Measurements from ENCODE around the gene DDX23. TPM values are rescaled to one million over a fixed set of nuclear protein-coding genes. Genes with fewer than 3 reads are reported as not detected.

Gene DDX23
- total RNA-seq, 1 experiment from 2014 or later: 102 TPM

DNA sequence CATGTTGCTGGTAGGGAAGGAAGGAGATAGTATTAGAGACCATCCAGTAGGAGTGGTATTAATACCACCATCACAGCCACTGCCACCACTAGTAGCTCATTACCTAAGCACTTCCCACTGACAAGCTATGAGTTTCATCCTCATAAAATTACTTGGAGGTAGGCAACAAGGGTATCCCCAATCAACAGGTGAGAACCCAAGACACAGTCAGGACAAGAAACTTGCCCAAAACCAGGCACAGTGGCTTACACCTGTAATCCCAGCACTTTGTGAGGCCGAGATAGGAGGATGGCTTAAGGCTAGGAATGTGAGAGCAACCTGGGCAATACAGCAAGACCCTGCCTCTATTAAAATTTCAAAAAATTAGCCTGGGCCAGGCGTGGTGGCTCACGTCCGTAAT is 68.5 kb downstream of the DDX23 start:
- Histone ChIP-seq H3K4me3 (ENCODE audit: low read length) (no peak overlapping the region), H4K20me1 (ENCODE audit: low read length) (no peaks in the 10 kb centered on the region), H3F3A (ENCODE audit: low read length, unreplicated experiment) (no peaks in the 10 kb centered on the region), H3K27ac (ENCODE audit: low read length) (no peak overlapping the region), H3K9me3 (ENCODE audit: low read length) (no peaks in the 10 kb centered on the region), H3K79me2 (ENCODE audit: low read length) (peaks cover 42% of the 10 kb centered on the region), H3K4me2 (ENCODE audit: low read length) (no peak overlapping the region), H3K36me3 (ENCODE audit: low read depth, low read length) (no peaks in the 10 kb centered on the region), H3K27me3 (ENCODE audit: low read length) (no peaks in the 10 kb centered on the region), H2AFZ (ENCODE audit: low read length) (no peak overlapping the region), H3K9ac (ENCODE audit: low read length) (no peak overlapping the region), H3K4me1 (ENCODE audit: insufficient read depth, low read length) (peaks cover 25% of the 10 kb centered on the region), H3K9me2 (replicated peaks; ENCODE audit: low read length) (no peaks in the 10 kb centered on the region)
- ChIA-PET POLR2A (ENCODE audit: unreplicated experiment) (no interaction called here), CTCF (no interaction called here)
- intact Hi-C loops (cut with micrococcal nuclease): no loop called here
- DNase-seq (no peak), ATAC-seq (no peak)
- TF ChIP-seq EZH2 (IDR thresholded peaks at IDR 0.05; ENCODE audit: low read length, unreplicated experiment) (no peak), EZH2phosphoT487 (IDR thresholded peaks at IDR 0.05; ENCODE audit: borderline replicate concordance, low read length) (no peak)
- TF ChIP-seq, protein P1, sequence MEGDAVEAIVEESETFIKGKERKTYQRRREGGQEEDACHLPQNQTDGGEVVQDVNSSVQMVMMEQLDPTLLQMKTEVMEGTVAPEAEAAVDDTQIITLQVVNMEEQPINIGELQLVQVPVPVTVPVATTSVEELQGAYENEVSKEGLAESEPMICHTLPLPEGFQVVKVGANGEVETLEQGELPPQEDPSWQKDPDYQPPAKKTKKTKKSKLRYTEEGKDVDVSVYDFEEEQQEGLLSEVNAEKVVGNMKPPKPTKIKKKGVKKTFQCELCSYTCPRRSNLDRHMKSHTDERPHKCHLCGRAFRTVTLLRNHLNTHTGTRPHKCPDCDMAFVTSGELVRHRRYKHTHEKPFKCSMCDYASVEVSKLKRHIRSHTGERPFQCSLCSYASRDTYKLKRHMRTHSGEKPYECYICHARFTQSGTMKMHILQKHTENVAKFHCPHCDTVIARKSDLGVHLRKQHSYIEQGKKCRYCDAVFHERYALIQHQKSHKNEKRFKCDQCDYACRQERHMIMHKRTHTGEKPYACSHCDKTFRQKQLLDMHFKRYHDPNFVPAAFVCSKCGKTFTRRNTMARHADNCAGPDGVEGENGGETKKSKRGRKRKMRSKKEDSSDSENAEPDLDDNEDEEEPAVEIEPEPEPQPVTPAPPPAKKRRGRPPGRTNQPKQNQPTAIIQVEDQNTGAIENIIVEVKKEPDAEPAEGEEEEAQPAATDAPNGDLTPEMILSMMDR (conservative IDR thresholded peaks at IDR 0.05; ENCODE audit: low read depth, low read length): no peak
- no TSS peak for BruUV-seq (replicated peaks)

DNA sequence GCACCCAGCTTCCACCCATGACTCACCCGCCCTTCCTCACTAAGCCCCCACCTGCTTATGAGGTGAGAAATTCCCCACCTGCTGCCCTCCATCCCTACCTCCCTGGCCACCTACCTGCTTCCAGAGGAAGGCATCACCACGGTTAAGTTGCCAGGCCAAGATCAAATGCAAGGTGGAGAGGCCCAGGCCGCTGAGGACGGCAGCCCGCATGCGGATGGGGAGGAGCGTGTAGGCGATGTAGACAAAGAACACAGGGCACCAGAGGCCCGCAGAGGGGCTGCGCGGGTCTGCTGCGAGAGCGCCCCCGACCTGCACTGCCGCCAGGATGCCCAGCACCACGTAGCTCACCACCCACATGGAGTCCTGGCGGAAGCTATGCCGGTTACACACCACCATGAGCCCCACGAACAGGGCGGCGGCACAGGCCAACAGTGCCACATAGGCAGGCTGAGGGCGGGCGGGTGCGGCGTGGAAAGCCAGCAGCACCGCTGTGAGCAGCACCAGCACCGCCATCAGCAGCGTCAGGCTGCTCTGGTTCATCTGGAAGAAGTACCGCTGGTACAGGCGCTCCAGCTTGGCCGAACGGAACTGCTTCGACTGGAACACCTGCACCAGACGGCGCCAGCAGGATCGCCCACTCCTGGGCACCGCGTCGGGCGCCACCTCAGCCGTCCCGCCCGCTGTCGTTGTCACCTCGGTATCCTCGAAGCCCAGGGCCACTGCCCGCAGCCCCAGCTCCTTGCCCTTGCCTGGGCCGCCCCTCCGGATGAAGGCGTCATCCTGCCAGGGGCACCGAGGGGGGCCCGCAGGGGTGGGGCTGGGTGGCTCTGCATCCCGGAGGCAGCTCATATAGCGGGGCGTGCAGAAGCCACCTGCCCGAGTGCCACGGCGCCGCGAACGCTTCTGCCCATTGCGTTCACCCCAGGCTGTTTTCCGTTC is 69.2 kb downstream of the DDX23 start:
- no peaks in the 10 kb centered on the region for H3F3A ChIP-seq (ENCODE audit: low read length, unreplicated experiment)
- no peak overlapping the region for H3K27ac ChIP-seq (ENCODE audit: low read length)
- H3K9me3 ChIP-seq (ENCODE audit: low read length): no peaks in the 10 kb centered on the region
- no peaks in the 10 kb centered on the region for H3K27me3 ChIP-seq (ENCODE audit: low read length)
- H2AFZ ChIP-seq (ENCODE audit: low read length): no peak overlapping the region
- TF ChIP-seq, protein P1 (conservative IDR thresholded peaks at IDR 0.05; ENCODE audit: low read depth, low read length): no peak
- no peak for TF ChIP-seq EZH2 (IDR thresholded peaks at IDR 0.05; ENCODE audit: low read length, unreplicated experiment)
- no peak for TF ChIP-seq EZH2phosphoT487 (IDR thresholded peaks at IDR 0.05; ENCODE audit: borderline replicate concordance, low read length)
- H3K4me1 ChIP-seq (ENCODE audit: insufficient read depth, low read length): peaks cover 23% of the 10 kb centered on the region
- no peaks in the 10 kb centered on the region for H4K20me1 ChIP-seq (ENCODE audit: low read length)
- no peak overlapping the region for H3K9ac ChIP-seq (ENCODE audit: low read length)
- H3K36me3 ChIP-seq (ENCODE audit: low read depth, low read length): no peaks in the 10 kb centered on the region
- POLR2A ChIA-PET (ENCODE audit: unreplicated experiment): no interaction called here
- intact Hi-C loops (cut with micrococcal nuclease): no loop called here
- CTCF ChIA-PET: no interaction called here
- H3K4me2 ChIP-seq (ENCODE audit: low read length): no peak overlapping the region
- no peak for DNase-seq
- H3K9me2 ChIP-seq (replicated peaks; ENCODE audit: low read length): no peaks in the 10 kb centered on the region
- no peak overlapping the region for H3K4me3 ChIP-seq (ENCODE audit: low read length)
- peaks cover 35% of the 10 kb centered on the region for H3K79me2 ChIP-seq (ENCODE audit: low read length)
- BruUV-seq (replicated peaks): no TSS peak
- no peak for ATAC-seq
